OCI-LY1 (cell line): ENCODE measurements around the gene YTHDF2.

Source experiments
- EZH2 ChIP-seq: fragments of 200-600 bp; sonication (generic), shearing (Covaris generic); IDR thresholded peaks from 2 replicates; pipeline ENCODE4 v1.8.0; 2017; ENCODE audit warnings: borderline replicate concordance, mixed run types, mild to moderate bottlenecking, antibody characterized with exemption, low read length, moderate library complexity, mixed read lengths
- TF ChIP-seq, protein P1 (sequence below): fragments of 200-600 bp; sonication (generic), shearing (Covaris generic); IDR thresholded peaks from 2 replicates; pipeline ENCODE4 v1.5.1; 2017; ENCODE audit warnings: mild to moderate bottlenecking, antibody characterized with exemption, low read length, moderate library complexity, mixed read lengths

DNA sequence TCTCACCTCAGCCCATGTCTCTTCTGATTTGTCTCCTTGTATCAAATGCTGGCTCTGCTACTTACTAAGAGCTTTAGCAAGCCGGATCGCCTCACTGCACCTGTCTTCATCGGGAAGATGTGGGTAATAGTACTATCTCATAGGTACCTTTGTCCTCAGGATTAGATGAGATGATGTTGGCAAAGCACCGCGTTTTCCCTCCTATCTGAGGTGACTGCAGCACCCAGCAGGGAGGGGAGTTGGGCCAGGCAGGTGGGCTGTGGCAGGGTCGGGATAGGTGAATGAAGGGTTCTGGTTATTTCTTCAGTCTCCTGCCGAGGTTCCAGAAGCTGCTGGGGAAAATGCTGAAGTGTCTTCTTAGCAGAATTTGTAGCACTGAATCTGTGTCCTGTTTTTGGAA lies 80.4 kb downstream of the YTHDF2 start:
- TF ChIP-seq, protein P1, sequence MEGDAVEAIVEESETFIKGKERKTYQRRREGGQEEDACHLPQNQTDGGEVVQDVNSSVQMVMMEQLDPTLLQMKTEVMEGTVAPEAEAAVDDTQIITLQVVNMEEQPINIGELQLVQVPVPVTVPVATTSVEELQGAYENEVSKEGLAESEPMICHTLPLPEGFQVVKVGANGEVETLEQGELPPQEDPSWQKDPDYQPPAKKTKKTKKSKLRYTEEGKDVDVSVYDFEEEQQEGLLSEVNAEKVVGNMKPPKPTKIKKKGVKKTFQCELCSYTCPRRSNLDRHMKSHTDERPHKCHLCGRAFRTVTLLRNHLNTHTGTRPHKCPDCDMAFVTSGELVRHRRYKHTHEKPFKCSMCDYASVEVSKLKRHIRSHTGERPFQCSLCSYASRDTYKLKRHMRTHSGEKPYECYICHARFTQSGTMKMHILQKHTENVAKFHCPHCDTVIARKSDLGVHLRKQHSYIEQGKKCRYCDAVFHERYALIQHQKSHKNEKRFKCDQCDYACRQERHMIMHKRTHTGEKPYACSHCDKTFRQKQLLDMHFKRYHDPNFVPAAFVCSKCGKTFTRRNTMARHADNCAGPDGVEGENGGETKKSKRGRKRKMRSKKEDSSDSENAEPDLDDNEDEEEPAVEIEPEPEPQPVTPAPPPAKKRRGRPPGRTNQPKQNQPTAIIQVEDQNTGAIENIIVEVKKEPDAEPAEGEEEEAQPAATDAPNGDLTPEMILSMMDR: no peak
- TF ChIP-seq EZH2: no peak
